GM23338 (cell line): Measurements from ENCODE around the gene USP24. TPM values are rescaled to one million over a fixed set of nuclear protein-coding genes. Genes with fewer than 3 reads are reported as not detected.
A peak's percentile ranks its signal among the peaks of the same experiment; 100 is the strongest.

Experiments
- ATAC-seq: fragments of 200-7000 bp; cut with Tn5 transposase; 3 replicates; pipeline ENCODE4 v1.9.1; 2020
- DNase-seq: peaks from one replicate; pipeline ENCODE4 v3.0.0-alpha.2; 2015; ENCODE audit warnings: low spot score
- H2AFZ ChIP-seq: fragments of 200-600 bp; sonication (generic); 2 replicates; pipeline ENCODE4 v1.8.0; 2016; ENCODE audit warnings: antibody characterized with exemption, mild to moderate bottlenecking, moderate library complexity
- H3F3A ChIP-seq: fragments of 200-600 bp; sonication (generic); replicated peaks from 2 replicates; pipeline ENCODE4 v1.8.0; 2017; ENCODE audit warnings: antibody characterized with exemption, mixed run types, low read depth
- H3K27ac ChIP-seq: fragments of 200-600 bp; sonication (generic); 2 replicates; pipeline ENCODE4 v1.6.1; 2016; ENCODE audit warnings: low read depth
- H3K27me3 ChIP-seq: fragments of 200-600 bp; sonication (generic); 2 replicates; pipeline ENCODE4 v1.8.0; 2016; ENCODE audit warnings: mild to moderate bottlenecking, mixed run types, moderate library complexity; ENCODE audit not compliant: insufficient read depth
- H3K36me3 ChIP-seq: fragments of 200-600 bp; sonication (generic); 2 replicates; pipeline ENCODE4 v1.8.0; 2016; ENCODE audit warnings: mild to moderate bottlenecking; ENCODE audit not compliant: insufficient read depth
- H3K4me1 ChIP-seq: fragments of 200-600 bp; sonication (generic); 2 replicates; pipeline ENCODE4 v1.8.0; 2016; ENCODE audit warnings: mild to moderate bottlenecking, moderate library complexity; ENCODE audit not compliant: insufficient read depth
- H3K4me2 ChIP-seq: fragments of 200-600 bp; sonication (generic); 2 replicates; pipeline ENCODE4 v1.7.1; 2017; ENCODE audit warnings: mixed run types
- H3K4me3 ChIP-seq: fragments of 200-600 bp; sonication (generic); 2 replicates; pipeline ENCODE4 v1.6.1; 2016; ENCODE audit warnings: mixed run types
- H3K79me2 ChIP-seq: fragments of 200-600 bp; sonication (generic); replicated peaks from 2 replicates; pipeline ENCODE4 v1.8.0; 2017; ENCODE audit warnings: mild to moderate bottlenecking; ENCODE audit not compliant: insufficient read depth
- H3K9me2 ChIP-seq: fragments of 200-600 bp; sonication (generic); 2 replicates; pipeline ENCODE4 v1.8.0; 2017; ENCODE audit not compliant: insufficient read depth
- H4K20me1 ChIP-seq: fragments of 200-600 bp; sonication (generic); replicated peaks from 2 replicates; pipeline ENCODE4 v1.8.0; 2017; ENCODE audit warnings: mild to moderate bottlenecking; ENCODE audit not compliant: insufficient read depth
- H3K27ac Mint-ChIP-seq: 2 replicates; pipeline ENCODE4 v1.8.0; 2020; ENCODE audit warnings: inconsistent platforms, mild to moderate bottlenecking, moderate library complexity, mixed read lengths
- H3K27me3 Mint-ChIP-seq: 3 replicates; pipeline ENCODE4 v1.8.0; 2022; ENCODE audit warnings: low read depth, mild to moderate bottlenecking, moderate library complexity, mixed read lengths, inconsistent platforms; ENCODE audit not compliant: insufficient read depth, poor library complexity
- H3K36me3 Mint-ChIP-seq: 3 replicates; pipeline ENCODE4 v1.8.0; 2021; ENCODE audit warnings: low read depth, mild to moderate bottlenecking, inconsistent platforms, moderate library complexity, mixed read lengths
- H3K4me1 Mint-ChIP-seq: 3 replicates; pipeline ENCODE4 v1.8.0; 2020; ENCODE audit warnings: mild to moderate bottlenecking, inconsistent platforms, mixed read lengths
- H3K4me3 Mint-ChIP-seq: 3 replicates; pipeline ENCODE4 v1.8.0; 2021; ENCODE audit warnings: moderate library complexity, mild to moderate bottlenecking, inconsistent platforms, mixed read lengths
- H3K9me3 Mint-ChIP-seq: 3 replicates; pipeline ENCODE4 v1.8.0; 2020; ENCODE audit warnings: moderate library complexity, mild to moderate bottlenecking, inconsistent platforms, mixed read lengths
- CREB1 ChIP-seq: fragments of 250-450 bp; sonication (Bioruptor Pico); IDR thresholded peaks from 2 replicates; pipeline ENCODE4 v1.5.0; 2020; ENCODE audit warnings: low read depth, mild to moderate bottlenecking, moderate library complexity
- CTCF ChIP-seq, 2 experiments: fragments of 200-600 bp in 1 of 2; sonication (generic) in 1 of 2; conservative IDR thresholded peaks; 2 replicates each; pipeline versions ENCODE4 v1.5.1 to v1.6.1; 2016 to 2017; ENCODE audit warnings: antibody characterized with exemption in 2 of 2, low read depth in 2 of 2, mild to moderate bottlenecking in 2 of 2, moderate library complexity in 1 of 2
- ETS1 ChIP-seq: IDR thresholded peaks from 2 replicates; pipeline ENCODE4 v1.6.1; 2016; ENCODE audit warnings: antibody characterized with exemption
- EZH2 ChIP-seq: fragments of 200-600 bp; sonication (generic); IDR thresholded peaks from one replicate; pipeline ENCODE4 v1.8.0; 2017; ENCODE audit warnings: antibody characterized with exemption, mild to moderate bottlenecking, low read depth; ENCODE audit not compliant: unreplicated experiment
- EZH2phosphoT487 ChIP-seq: fragments of 200-600 bp; sonication (generic); IDR thresholded peaks from one replicate; pipeline ENCODE4 v1.8.1; 2018; ENCODE audit warnings: antibody characterized with exemption; ENCODE audit not compliant: unreplicated experiment
- JUNB ChIP-seq: IDR thresholded peaks from one replicate; pipeline ENCODE4 v1.6.1; 2016; ENCODE audit warnings: antibody characterized with exemption; ENCODE audit not compliant: unreplicated experiment
- NANOG ChIP-seq: IDR thresholded peaks from 2 replicates; pipeline ENCODE4 v1.6.1; 2016; ENCODE audit warnings: antibody characterized with exemption, borderline replicate concordance
- POLR2AphosphoS5 ChIP-seq: IDR thresholded peaks from 2 replicates; pipeline ENCODE4 v1.6.1; 2016; ENCODE audit warnings: antibody characterized with exemption, low read depth
- REST ChIP-seq: IDR thresholded peaks from one replicate; pipeline ENCODE4 v1.6.1; 2018; ENCODE audit warnings: antibody characterized with exemption; ENCODE audit not compliant: unreplicated experiment
- STAT1 ChIP-seq: IDR thresholded peaks from one replicate; pipeline ENCODE4 v1.6.1; 2016; ENCODE audit warnings: antibody characterized with exemption; ENCODE audit not compliant: unreplicated experiment
- ZNF114 ChIP-seq: fragments of 250-450 bp; sonication (Bioruptor Pico); IDR thresholded peaks from 2 replicates; pipeline ENCODE4 v1.5.0; 2020; ENCODE audit warnings: mild to moderate bottlenecking, moderate library complexity
- ZNF331 ChIP-seq: fragments of 250-450 bp; sonication (Bioruptor Pico); IDR thresholded peaks from 2 replicates; pipeline ENCODE4 v1.5.0; 2020; ENCODE audit warnings: low read depth, mild to moderate bottlenecking, moderate library complexity
- ZNF462 ChIP-seq: fragments of 250-450 bp; sonication (Bioruptor Pico); IDR thresholded peaks from 2 replicates; pipeline ENCODE4 v1.5.0; 2020; ENCODE audit warnings: mild to moderate bottlenecking, moderate library complexity
- polyA plus RNA-seq: library from polyadenylated mRNA; unstranded; fragments of >200 nt; fragmentation: Nextera tagmentation; extraction: Ambion mirVana; gene quantifications from 2 replicates; pipeline ENCODE4 v1.2.1, GENCODE V29; 2016
- total RNA-seq: library from RNA; depleted of rRNA; stranded (reverse); fragments of >200 nt; shearing (Covaris generic); gene quantifications from 2 replicates; pipeline ENCODE4 v1.2.3, GENCODE V29; 2014

Gene USP24
- total and polyA plus RNA-seq, 2 experiments from 2014 or later, result 12.1 to 32.6 TPM

GRCh38 chr1:55043726-55044125, 171.4 kb downstream of the USP24 start:
- ATAC-seq (no peak), DNase-seq (no peak)
- H3K4me1 ChIP-seq, result peaks cover 37% of the 10 kb centered on the region
- H3K27me3 ChIP-seq, result peaks cover 18% of the 10 kb centered on the region
- Mint-ChIP-seq H3K4me1 (peaks cover 24% of the 10 kb centered on the region), H3K27me3 (peaks cover 36% of the 10 kb centered on the region), H3K27ac (no peak overlapping the region), H3K36me3 (peaks cover 34% of the 10 kb centered on the region), H3K9me3 (no peaks in the 10 kb centered on the region), H3K4me3 (no peak overlapping the region)
- H3K4me2 ChIP-seq, result peak overlapping the region; percentile 94
- H3K27ac ChIP-seq, result no peak overlapping the region
- H3K9me2 ChIP-seq, result no peaks in the 10 kb centered on the region
- peak overlapping the region; percentile 91 for H3K4me3 ChIP-seq
- H3F3A ChIP-seq, result 0 out of 2 replicates have a peak, but pooled peaks cover 8% of the 10 kb centered on the region
- H3K79me2 ChIP-seq, result peaks cover 99% of the 10 kb centered on the region
- peaks cover 42% of the 10 kb centered on the region for H3K36me3 ChIP-seq
- H2AFZ ChIP-seq, result no peak overlapping the region
- no peak for TF ChIP-seq CREB1 (CRISPR knock-in tag)
- TF ChIP-seq POLR2AphosphoS5, result no peak
- no peak for TF ChIP-seq STAT1
- no peak for TF ChIP-seq ETS1
- TF ChIP-seq CTCF (conservative IDR thresholded peaks at IDR 0.05; ENCODE audit: low read depth in 2 of 2), result no peak
- no peak for TF ChIP-seq JUNB
- TF ChIP-seq ZNF114 (CRISPR knock-in tag), result no peak
- no peak for TF ChIP-seq NANOG
- no peak for TF ChIP-seq ZNF331 (CRISPR knock-in tag)
- no peak for TF ChIP-seq ZNF462
- no peak for TF ChIP-seq EZH2phosphoT487
- no peak for TF ChIP-seq EZH2
- no peak for TF ChIP-seq REST
- H4K20me1 ChIP-seq, result peaks cover 63% of the 10 kb centered on the region
